ENCODE measurements around the gene BABAM2.

Gene BABAM2

GRCh38 chr2:28374331-28374730, 483.8 kb downstream of the BABAM2 start:
- TF ChIP-seq, protein P1, sequence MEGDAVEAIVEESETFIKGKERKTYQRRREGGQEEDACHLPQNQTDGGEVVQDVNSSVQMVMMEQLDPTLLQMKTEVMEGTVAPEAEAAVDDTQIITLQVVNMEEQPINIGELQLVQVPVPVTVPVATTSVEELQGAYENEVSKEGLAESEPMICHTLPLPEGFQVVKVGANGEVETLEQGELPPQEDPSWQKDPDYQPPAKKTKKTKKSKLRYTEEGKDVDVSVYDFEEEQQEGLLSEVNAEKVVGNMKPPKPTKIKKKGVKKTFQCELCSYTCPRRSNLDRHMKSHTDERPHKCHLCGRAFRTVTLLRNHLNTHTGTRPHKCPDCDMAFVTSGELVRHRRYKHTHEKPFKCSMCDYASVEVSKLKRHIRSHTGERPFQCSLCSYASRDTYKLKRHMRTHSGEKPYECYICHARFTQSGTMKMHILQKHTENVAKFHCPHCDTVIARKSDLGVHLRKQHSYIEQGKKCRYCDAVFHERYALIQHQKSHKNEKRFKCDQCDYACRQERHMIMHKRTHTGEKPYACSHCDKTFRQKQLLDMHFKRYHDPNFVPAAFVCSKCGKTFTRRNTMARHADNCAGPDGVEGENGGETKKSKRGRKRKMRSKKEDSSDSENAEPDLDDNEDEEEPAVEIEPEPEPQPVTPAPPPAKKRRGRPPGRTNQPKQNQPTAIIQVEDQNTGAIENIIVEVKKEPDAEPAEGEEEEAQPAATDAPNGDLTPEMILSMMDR (IDR thresholded peaks at IDR 0.05; ENCODE audit: low read depth, low read length, missing control alignments): no peak
- no peak overlapping the region for H3K4me3 ChIP-seq (ENCODE audit: low read depth, low read length)
- DNase-seq (ENCODE audit: low read depth): no peak

DNA sequence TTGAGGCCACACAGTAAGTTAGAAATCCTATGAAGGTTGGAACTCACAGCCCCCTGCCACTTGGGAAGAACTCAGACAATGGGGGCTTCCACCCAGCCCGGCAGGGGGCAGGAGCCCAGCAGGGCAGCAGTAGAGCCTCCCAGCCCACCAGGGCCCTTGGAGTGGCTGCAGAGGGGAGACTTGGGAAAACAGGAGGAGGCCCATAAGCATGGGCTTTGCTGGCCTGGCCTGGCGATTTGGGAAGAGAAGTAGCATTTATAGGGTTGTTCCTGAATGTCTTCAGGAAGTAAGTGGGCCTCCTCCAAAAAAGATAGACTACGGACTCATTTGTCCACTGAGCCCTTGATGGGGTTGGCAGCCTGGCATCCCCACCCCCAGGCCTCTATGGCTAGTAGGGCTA, 484.7 kb downstream of the BABAM2 start:
- TF ChIP-seq, protein P1 (IDR thresholded peaks at IDR 0.05; ENCODE audit: low read depth, low read length, missing control alignments): no peak
- no peak for DNase-seq (ENCODE audit: low read depth)

DNA sequence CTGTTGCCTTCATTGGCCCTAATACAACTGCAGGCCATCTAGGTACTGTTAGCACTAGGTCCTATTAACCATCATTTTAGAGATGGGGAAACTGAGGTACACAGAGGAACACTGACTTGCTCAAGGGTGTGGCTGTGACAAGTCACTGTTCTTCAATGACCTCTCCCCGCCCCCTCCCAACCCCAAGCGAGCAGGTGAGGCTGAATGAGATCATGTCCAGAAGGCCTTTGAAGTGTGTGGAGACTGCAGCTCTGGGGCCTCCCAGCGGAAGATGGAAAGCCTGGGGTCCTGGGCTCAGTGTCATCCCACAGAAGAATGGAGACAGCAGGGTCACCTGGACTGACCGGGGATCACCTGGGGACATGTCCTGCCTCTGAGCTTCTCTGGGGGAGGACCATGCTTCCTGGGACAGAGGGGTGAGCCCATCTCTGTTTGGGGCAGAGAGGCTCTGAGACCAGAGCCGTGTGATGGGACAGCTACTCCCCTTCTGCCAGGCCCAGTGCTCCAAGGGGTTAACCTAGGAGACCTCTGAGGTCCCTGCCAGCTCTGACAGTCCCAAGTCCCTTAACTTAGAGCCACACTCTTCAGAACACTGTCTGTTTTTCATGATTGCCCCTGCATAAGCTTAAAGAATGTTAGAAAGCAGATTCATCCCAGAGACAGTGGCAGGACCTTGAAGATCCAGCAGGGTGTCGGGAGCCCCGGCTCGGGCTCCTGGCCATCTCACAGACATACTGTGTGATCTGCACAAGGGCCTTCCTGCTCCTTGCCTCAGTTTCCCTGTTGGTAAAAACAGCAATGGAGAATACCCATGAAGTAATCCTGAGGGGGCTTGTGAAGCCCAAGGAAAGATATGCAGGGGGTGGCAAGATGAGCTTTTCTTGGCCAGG, 485.5 kb downstream of the BABAM2 start:
- H3K4me3 ChIP-seq (ENCODE audit: low read depth, low read length): no peak overlapping the region
- no peak for DNase-seq (ENCODE audit: low read depth)
- TF ChIP-seq, protein P1 (IDR thresholded peaks at IDR 0.05; ENCODE audit: low read depth, low read length, missing control alignments): no peak

More for the DNA sequence above, 484.7 kb downstream of the BABAM2 start:
- H3K4me3 ChIP-seq (ENCODE audit: low read depth, low read length): no peak overlapping the region

DNA sequence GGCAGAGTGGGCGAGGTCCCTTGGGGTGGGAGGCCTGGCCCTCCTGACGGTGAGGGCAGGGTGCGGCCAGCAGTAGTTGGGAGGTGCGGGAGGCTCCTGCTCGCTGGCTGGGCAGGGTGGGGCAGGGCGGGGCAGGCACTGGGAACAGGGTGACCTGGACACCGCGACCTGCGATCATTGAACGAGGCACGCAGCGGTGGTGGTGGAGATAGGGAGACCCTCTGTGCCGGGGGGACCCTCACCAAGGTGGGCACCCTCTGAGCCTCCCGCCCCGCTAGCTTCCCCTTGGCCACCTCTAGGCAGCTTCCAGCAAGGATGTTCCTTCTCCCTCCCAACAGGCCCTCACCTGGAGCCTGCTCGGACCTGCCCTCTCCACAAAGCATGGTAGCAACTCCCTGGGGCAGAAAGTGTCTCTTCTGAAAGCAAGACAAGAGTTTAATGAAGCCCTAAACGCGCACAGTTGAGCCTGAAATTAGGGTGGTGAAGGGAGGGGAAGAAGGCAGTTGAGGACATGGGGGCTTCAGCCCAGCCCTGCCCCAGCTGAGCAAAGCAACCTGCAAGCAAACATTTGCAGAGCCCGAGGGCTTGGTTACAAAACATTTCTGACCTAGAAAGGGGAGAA, 486.8 kb downstream of the BABAM2 start:
- TF ChIP-seq, protein P1 (IDR thresholded peaks at IDR 0.05; ENCODE audit: low read depth, low read length, missing control alignments): no peak
- DNase-seq (ENCODE audit: low read depth): no peak
- H3K4me3 ChIP-seq (ENCODE audit: low read depth, low read length): no peak overlapping the region

DNA sequence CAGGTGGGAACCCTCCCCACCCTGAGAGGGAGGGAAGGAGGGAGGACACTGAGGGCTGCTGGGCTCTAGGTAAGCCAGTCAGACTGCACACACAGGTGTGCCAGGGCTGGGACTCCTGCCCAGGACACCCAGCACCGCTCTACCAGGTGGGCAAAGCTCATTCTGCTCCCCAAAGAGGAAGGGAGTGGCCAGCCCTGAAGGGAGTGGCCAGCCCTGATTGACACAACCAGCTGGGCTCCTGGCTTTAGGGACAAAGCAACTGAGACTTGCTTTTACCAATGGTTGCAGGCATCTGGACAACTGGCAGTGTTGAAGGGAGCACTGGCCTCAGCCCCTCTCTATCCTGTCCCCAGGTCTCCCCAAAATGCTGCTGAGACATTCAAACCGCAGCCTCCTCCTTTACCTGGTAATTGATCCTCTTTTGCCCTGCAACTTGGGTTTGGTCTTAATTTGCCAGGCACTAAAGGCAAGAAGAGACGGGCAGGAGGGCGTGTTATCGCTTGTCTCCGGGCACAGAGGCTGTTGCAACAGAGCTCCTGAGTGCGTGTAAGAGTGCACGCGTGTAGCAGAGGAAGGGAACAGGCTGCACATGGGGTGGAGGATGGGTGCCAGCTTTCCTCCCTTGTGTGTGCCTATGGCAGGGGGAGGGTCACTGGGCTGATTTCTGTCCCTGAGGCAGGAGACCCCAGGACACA, 487.6 kb downstream of the BABAM2 start:
- no peak overlapping the region for H3K4me3 ChIP-seq (ENCODE audit: low read depth, low read length)

More for the DNA sequence above, 487.6 kb downstream of the BABAM2 start:
- TF ChIP-seq, protein P1 (IDR thresholded peaks at IDR 0.05; ENCODE audit: low read depth, low read length, missing control alignments): no peak
- no peak for DNase-seq (ENCODE audit: low read depth)
